ENCODE measurements around the gene MAN1C1.

The MAN1C1 gene

DNA sequence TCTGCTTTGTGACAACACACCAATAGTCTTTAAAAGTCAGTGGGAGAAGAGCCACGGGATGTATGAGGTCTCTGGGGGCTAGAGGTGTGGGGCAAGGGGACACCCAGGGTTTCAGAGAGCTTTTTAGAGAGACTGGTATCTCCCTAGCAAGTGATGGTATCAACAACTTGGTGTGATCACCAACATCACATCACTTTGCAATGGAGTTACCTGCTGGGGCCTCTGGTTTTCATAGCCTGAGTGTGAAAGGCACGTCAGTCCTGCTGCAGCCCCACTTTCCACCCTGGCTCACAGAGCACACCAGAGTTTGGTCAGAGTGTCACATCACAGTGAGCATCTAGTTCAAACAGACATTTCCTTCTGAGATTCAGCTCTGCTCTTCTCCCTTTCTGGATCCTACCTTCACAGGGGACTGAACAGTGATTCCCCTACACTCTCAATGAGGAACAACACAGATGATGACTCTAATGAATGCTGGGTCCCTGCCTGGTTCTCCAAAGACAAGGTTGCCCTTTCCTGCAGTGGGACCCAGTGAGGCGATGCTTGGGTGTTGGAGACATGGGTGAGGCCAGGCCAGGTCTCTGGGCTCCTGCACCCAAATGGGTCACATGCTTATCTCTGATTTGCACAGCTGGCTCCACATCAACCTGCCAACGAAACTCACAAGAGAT is 2.0 kb upstream of the MAN1C1 start:
- no peak for DNase-seq (ENCODE audit: low spot score)

DNA sequence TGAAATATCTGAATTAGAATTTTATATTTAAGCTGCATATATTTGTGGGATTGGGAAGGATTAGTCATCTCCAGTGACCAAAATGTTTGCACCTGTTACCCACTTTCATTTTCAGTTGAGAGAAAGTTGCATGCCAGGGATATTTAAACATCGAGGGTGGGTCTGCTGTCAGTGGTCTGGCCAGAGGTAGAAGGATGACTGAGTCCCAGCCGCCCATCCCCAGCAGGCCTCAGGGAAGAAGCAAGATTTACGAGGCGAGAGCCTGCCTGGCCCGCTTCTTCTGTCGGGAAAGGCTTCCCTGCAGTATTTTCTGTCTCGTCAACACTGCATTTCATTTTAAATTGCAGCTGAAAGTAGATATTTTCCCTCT is 1.4 kb upstream of the MAN1C1 start:
- no peak for DNase-seq (ENCODE audit: low spot score)

DNA sequence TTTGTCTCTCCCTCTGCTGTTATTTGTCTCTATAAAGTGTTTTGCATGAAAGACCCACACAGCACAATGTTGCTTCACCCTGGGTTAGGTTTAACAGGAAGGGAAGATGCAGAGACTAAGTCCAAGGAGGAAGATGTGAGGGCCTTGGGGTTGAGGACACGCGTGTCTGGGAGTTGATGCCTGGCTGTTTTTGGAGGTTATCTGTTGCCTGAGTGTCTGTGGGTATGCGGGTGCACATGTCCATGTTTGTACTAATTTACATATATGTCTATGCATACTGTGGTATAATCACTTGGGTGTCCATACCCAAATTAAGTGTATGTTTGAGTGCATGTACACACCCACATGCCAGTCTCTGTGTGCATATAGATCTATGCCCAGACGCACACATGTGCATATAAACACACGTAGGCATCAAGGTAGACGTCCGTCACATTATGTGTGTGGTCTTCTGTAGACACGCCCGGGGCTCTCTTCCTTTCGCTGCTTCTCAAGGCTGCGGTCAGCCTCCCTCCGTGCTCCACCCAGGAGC is 962 bp upstream of the MAN1C1 start:
- DNase-seq (ENCODE audit: low spot score), result no peak

DNA sequence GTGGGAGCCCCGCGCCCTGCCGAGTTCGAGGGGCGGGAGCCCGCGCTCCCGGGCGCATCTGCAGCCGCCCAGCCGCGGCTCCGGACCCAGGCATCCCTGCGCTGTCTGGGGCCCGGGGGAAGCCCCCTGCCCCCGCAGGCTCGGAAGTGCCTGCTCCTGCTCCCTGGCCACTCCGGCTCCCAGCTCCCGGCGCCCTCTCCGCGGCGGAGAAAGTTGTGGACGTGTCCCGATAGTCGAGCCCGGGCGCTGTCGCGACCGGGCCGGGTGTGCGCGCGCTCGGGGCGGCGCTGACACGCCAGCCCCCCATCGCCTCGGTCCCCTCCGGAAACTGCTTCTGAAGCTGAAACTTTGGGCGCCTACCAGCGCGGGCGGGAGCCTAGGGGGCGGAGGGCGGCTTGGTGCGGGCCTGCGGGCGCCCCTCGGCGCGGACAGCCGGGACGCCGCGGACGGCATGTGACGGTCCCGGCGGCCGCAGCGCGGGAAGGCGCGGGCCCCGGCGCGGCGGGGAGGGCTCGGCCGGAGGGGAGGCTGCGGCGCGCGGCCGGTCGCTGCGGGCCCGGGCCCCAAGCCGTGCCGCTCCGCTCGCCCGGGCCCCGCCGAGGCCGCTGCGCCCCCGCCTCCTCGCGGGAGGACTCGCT is 515 bp downstream of the MAN1C1 start:
- peak; percentile 20 for DNase-seq (ENCODE audit: low spot score)

DNA sequence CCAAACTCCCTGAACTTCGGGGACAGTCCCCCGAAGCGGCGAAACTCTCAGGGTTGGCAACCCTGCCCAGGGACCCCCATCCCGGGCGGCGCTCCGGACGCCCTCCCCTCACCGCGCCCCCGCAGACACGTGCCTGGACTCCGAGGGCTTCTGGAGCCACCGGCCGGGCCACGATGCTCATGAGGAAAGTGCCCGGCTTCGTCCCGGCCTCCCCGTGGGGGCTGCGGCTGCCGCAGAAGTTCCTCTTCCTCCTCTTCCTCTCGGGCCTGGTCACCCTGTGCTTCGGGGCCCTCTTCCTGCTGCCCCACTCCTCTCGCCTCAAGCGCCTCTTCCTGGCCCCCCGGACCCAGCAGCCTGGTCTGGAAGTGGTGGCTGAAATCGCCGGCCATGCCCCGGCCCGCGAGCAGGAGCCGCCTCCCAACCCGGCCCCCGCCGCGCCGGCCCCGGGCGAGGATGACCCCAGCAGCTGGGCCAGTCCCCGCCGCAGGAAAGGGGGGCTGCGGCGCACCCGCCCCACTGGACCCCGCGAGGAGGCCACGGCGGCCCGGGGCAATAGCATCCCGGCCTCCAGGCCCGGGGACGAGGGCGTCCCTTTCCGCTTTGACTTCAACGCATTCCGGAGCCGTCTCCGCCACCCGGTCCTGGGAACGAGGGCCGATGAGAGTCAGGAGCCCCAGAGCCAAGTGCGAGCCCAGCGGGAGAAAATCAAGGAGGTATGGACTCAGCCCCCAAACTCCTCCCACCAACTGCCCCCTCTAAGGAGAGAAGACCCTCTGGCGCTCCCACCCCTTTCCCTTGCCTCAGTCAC is 1.2 kb downstream of the MAN1C1 start:
- DNase-seq (ENCODE audit: low spot score), result no peak

DNA sequence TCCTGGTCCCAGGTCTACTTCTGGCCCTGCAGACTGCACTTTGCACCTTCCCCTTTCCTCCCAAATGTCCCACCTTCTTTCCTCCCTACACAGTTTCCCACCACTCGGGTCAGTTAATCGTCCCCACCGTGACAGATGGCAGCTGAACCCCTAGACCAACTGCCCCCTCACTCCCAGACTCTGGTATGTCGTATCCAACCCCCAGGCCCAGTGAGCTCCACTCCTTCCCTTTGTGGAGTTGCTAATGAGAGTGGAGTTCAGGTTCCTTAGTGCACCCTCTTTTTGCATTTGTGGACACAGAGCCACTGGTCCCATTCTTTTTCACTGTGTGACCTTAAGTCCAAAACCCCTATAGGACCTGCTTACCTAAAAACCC is 1.8 kb downstream of the MAN1C1 start:
- DNase-seq (ENCODE audit: low spot score), result no peak

DNA sequence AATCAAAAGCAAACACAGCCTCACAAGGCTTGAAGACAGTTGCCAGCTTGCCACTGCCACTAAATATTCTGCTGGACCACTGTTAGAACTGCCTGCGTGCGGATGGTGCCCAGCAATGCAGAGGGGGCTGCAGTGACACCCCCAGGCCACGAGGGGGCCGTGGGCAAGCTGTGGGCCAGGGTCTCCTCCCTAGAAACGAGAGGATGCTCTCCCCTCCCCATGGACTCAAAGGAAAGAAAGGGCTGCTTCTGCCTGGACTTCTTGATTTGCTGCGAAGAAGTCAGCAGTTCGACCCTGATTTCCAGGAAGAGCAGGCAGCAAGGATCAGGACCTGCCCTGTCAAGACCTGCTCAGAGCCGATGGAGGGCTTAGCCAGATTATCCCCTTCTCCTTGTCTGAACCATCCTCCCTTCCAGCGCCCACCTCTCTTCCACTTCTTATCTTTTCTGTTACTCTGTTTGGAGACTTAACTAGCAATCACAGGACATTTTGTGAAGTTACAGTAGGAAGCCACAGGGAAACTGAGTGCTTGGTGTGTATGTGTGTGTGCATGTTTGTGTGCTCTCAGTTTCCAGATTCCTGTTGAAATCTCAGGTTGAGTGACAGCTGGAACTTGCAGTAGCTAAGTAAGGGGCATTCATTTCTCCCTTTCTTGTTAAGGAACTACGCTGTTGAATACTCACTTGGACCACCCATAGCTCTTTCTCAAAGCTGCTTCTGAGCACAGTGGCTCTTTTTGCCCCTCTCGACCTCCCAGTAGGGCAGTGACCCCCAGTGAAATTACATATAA is 2.7 kb downstream of the MAN1C1 start:
- peak; percentile 61 for DNase-seq (ENCODE audit: low spot score)

DNA sequence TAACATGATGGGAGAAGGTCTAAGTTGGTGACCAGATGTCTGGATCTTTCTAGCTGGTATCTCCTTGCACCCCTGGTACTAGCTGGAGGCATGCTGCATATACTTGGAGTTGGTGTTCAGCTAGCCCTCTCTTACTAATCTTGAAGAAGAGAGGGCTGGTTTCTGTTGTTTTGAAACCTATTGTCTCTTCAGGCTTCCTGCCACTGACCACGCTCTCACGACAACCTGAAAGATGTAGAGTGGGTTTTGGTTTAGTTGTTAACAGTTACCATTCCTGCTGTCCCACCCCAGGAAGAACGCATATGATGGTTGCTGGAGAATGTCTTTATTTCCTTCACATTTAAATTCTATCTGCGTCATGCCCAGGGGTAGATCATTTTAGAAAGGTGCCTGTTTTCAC is 3.6 kb downstream of the MAN1C1 start:
- DNase-seq (ENCODE audit: low spot score), result no peak

DNA sequence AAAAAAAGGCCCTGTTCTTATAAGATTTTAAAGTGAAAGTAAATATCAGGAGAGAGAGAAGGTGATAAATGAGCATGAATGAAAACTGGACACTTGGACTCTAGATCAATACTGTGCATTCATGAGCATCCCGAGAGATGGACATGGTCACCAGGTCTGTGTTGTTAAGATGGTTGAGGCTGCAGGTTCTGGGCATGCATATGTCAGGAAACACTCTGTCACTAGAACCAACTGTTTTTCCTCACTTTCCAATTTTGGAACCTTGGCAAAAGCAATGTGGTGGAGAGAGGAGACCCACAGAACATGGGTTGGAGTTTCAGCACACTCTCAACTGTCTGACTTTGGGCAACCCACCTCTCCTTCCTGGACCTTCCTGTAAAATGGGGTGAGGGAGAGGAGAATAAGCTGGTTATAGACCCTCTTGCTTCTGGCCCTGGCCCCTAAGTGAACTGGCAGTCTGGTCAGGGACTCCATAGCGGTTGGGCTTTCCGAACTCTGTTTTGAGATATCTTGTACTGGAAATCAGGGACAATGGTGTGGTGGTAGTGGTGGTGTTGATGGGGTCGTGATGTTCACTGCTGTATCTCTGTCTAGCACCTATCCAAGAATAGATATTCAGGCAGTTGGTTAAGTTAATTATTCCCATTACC is 4.2 kb downstream of the MAN1C1 start:
- DNase-seq (ENCODE audit: low spot score), result no peak

DNA sequence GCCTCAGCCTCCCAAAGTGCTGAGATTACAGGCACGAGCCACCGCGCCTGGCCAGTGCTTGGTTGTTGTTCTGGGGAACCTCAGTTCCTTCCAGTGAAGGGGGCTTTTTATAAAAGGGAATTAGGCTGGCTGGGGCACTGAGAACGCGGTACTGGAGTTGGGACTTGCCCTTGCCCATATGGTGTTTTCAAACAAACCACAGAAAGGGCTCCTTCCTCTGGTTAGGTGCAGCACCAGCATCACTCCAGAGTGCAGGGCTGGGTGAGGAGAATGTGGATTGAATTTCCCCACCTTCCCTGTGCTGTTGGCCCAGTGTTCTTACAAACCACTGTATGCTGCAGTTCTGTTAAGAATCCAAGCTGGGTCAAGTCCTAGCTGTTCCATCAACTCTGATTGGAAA is 5.3 kb downstream of the MAN1C1 start:
- no peak for DNase-seq (ENCODE audit: low spot score)

DNA sequence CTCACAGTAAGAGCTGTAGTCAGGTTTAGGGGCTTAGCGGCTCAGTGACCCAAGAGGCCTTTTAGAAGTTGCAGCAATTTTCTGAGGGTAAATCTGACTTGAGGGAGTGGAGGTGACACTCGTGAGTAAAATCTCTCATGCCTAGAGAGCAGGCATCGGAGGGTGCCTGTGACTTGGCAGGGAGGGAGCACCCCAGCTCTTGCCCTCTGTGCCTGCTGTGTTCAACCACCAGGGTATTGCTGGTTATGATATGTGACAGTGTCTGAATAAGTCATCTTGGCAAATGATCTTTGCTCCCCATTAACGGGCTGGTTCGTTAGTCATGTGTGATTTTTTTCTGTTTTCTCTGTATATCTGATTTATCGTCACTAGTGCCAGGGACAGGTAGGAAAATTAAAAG is 5.9 kb downstream of the MAN1C1 start:
- DNase-seq (ENCODE audit: low spot score), result no peak

DNA sequence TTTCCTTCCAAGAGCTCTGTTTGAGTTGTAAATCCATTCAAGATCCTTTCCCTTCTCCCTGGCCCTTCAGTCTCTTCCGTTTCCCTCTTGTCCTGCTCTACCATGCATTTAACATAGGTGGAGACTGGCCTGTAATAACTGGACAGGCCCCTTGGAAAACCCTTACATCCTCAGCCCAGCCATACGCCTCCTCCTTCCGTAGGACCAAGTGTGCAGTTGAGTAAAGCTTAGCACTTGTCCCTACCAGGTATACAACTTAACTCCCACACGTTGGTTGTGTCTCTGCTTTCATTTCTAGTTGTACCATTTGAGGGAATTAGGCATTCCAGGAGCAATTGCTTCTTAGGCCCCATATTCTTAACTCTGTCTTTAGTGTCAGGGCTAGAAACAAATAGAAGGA is 6.4 kb downstream of the MAN1C1 start:
- DNase-seq (ENCODE audit: low spot score), result no peak

DNA sequence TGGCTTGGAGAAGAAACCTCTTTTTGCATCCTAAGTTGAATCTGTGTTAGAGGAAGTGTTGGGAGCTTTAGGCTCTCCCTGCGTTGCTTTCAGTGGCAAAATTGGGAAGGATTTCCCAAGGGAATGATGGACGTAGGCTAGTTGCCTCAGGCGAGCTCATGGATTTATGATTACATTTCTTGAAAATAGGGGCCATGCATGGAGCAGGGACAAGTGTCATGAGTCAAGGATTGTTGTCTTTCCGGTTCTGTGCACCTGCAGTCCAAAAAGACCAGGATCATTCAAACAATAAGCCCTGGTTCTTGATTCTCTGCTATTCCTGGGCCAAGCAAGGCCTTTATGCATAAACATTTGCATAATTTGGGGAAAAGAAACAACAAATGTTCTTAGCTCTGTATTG is 7.1 kb downstream of the MAN1C1 start:
- no peak for DNase-seq (ENCODE audit: low spot score)

DNA sequence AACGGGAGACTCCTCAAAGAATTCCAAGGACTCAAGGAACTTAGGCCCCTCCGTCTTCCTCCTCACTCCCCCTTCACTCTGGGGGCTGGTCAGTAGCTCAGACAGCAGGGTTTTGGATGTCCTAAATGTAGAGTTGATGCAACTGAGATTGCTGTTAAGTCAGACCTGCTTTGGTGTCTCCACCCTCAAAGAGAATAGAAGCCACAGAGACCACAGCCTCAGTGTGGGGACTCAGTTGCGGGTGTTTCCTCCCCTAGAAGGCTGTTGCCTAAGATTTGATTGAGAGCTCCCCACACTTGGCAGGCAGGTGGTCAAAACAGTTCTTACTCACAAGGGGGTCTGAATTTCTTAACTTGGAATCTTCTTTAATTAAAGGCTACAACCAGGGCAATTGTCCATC is 7.6 kb downstream of the MAN1C1 start:
- no peak for DNase-seq (ENCODE audit: low spot score)

DNA sequence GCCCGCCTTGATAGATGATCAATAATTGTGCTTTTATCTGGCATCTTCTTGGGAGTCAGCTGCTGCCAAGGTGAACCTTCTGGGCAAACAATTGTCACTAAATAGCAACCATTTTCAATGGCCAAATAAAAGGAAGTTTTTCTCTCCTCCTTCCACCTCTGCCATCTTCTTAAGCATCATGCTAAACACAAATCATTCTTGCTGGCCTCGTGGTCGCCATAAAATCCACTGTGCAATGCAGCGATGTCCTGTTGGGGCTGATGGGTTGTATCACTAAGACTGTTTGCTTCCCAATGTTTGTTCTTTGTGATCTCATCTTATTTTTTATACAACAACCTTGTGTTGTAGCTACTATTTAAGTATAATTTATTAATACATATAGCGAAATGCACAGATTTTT is 8.0 kb downstream of the MAN1C1 start:
- DNase-seq (ENCODE audit: low spot score), result no peak

DNA sequence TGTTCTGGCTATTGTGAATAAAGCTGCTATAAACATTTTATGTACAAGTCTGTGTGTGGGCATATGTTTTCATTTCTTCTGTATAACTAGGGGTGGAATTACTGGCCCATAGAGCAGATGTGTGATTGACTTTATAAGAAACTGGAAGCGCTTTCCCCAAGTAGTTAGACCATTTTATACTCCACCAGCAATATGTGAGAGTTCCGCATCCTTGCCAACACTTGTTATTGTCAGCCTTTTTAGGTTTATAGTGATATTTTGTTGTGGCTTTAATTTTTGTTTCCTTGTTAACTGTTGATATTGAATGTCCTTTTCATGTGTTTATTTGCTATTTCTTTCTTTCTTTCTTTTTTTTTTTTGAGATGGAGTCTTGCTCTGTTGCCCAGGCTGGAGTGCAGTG is 9.4 kb downstream of the MAN1C1 start:
- DNase-seq (ENCODE audit: low spot score), result no peak

DNA sequence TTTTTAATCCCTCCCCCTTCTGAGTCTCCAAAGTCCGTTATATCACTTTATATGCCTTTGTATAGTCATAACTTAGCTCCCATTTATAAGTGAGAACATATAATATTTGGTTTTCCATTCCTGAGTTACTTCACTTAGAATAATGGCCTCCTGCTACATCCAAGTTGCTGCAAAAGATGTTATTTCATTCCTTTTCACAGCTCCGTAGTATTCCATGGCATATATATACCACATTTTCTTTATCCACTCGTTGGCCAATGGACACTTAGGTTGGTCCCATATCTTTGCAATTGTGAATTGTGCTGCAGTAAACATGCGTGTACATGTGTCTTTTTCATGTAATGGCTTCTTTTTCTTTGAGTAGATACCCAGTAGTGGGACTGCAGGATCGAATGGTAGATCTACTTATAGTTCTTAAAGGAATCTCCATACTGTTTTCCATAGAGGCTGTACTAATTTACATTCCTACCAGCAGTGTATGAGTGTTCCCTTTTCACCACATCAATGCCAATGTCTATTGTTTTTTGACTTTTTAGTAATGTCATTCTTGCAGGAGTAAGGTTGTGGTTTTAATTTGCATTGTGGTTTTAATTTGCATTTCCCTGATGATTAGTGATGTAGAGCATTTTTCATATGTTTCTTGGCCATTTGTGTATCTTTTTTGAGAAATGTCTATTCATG is 12.3 kb downstream of the MAN1C1 start:
- no peak for DNase-seq (ENCODE audit: low spot score)

DNA sequence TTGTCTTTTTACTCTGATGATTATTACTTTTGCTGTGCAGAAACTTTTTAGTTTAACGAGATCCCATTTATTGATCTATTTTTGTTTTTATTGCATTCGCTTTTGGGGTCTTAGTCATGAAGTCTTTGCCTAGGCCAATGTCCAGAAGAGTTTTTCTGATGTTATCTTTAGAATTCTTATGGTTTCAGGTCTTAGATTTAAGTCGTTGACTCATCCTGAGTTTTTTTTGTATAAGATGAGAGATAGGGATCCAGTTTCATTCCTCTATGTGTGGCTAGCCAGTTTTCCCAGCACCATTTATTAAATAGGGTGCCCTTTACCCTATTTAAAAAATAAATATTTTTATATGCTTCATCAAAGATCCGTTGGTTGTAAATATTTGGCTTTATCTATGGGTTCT is 13.2 kb downstream of the MAN1C1 start:
- no peak for DNase-seq (ENCODE audit: low spot score)

DNA sequence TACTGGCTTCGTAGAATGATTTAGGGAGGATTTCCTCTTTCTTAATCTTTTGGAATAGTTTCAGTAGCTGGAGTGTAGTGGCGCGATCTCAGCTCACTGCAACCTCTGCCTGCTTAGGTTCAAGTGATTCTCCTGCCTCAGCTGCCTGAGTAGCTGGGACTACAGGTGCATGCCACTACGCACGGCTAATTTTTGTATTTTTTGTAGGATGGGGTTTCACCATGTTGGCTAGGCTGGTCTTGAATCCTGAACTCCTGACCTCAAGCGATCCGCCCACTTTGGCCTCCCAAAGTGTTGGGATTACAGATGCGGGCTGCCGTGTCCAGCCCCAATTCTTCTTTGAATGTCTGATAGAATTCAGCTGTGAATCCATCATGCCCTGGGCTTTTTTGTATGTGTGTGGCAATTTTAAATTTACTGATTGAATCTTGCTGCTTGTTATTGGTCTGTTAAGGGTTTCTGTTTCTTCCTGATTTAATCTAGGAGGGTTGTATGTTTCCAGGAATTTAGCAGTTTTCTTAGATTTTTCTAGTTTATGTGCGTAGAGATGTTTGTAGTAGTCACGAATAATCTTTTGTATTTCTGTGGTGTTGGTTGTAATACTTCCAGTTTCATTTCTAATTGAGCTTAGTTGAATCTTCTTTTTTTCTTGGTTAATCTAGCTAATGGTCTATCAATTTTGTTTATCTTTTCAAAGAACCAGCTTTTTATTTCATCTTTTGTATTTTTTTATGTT is 15.3 kb downstream of the MAN1C1 start:
- no peak for DNase-seq (ENCODE audit: low spot score)

DNA sequence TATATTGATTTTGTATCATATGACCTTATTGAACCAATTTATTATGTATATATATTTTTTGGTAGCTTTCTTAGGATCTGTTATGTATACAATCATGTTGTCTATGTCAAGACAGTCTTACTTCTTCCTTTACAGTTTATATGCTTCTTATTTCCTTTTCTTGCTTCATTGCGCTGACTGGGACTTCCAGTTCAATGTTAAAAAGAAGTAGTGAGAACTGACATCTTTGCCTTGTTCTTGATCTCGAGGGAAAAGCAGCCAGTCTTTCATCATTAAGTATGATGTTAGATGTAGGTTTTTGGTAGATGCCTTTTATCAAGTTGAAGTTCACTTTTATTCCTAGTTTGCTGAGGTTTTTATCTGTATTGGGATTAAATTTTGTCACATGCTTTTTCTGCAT is 17.5 kb downstream of the MAN1C1 start:
- DNase-seq (ENCODE audit: low spot score), result no peak

DNA sequence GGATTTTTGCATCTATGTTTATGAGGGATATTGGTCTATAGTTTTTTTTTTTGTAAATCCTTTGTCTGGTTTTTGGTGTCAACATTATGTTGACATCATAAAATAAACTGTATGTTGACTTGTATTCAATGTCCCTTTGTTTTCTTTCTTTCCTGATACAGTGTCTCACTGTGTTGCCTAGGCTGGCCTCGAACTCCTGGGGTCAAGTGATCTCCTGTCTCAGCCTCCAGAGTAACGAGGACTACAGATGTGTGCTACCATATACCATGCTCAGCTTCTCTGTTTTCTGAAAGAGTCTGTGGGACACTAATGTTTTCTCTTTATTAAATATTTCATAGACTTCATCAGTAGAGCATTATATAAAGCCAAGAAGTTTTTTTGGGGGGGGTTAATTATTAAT is 18.3 kb downstream of the MAN1C1 start:
- DNase-seq (ENCODE audit: low spot score), result no peak

All from HuH-7.5 (cell line).